Tibial nerve (tissue), 3 donors: ENCODE data around the gene ZBTB34.

Experiments
- POLR2A ChIP-seq, 2 donors: fragments of 450-650 bp; IDR thresholded peaks; one replicate each; pipeline ENCODE4 v1.6.1; 2017; ENCODE audit warnings: antibody characterized with exemption in 2 of 2, mild to moderate bottlenecking in 2 of 2, moderate library complexity in 2 of 2
- TF ChIP-seq, protein P1 (sequence below), 5 experiments: fragments of 200-600 bp in 3 of 5; fragments of 450-650 bp in 2 of 5; sonication (generic) in 3 of 5; IDR thresholded peaks; one replicate each; pipeline ENCODE4 v1.5.1; 2016 to 2019; ENCODE audit warnings: antibody characterized with exemption in 5 of 5, mild to moderate bottlenecking in 3 of 5, moderate library complexity in 2 of 5

DNA sequence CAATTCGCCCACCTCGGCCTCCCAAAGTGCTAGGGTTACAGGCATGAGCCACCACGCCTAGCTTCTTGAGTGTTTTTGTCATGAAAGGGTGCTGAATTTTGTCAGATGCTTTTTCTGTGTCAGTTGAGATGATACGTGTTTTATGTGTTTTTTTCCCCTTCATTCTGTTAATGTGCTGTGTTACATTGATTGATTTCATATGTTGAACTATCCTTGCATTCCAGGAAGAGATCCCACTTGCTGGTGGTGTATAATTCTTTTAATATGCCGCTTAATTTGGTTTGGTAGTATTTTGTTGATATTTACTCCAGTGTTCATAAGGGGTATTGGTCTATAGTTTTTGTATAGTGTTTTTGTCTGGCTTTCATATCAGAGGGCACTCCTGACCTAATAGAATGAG lies 42.0 kb upstream of the ZBTB34 start:
- TF ChIP-seq, protein P1, sequence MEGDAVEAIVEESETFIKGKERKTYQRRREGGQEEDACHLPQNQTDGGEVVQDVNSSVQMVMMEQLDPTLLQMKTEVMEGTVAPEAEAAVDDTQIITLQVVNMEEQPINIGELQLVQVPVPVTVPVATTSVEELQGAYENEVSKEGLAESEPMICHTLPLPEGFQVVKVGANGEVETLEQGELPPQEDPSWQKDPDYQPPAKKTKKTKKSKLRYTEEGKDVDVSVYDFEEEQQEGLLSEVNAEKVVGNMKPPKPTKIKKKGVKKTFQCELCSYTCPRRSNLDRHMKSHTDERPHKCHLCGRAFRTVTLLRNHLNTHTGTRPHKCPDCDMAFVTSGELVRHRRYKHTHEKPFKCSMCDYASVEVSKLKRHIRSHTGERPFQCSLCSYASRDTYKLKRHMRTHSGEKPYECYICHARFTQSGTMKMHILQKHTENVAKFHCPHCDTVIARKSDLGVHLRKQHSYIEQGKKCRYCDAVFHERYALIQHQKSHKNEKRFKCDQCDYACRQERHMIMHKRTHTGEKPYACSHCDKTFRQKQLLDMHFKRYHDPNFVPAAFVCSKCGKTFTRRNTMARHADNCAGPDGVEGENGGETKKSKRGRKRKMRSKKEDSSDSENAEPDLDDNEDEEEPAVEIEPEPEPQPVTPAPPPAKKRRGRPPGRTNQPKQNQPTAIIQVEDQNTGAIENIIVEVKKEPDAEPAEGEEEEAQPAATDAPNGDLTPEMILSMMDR (IDR thresholded peaks at IDR 0.05): no peak
- TF ChIP-seq POLR2A (IDR thresholded peaks at IDR 0.05): no peak
